SK-N-SH treated with all-trans-retinoic acid at 6 μM for 48 hours (cell line): ENCODE data around the gene EDA.

Experiments used
- CSDC2 ChIP-seq: fragments of 250-450 bp; sonication (Bioruptor Pico); IDR thresholded peaks from 2 replicates; pipeline ENCODE4 v1.5.0; 2020; ENCODE audit warnings: mild to moderate bottlenecking, moderate library complexity
- CSRNP3 ChIP-seq: fragments of 250-450 bp; sonication (Bioruptor Pico); IDR thresholded peaks from 2 replicates; pipeline ENCODE4 v1.5.1; 2021; ENCODE audit warnings: mild to moderate bottlenecking, moderate library complexity
- ISL1 ChIP-seq: fragments of 250-450 bp; sonication (Bioruptor Pico); IDR thresholded peaks from 2 replicates; pipeline ENCODE4 v2.1.2; 2022; ENCODE audit warnings: mild to moderate bottlenecking, moderate library complexity
- OSR1 ChIP-seq: fragments of 250-450 bp; sonication (Bioruptor Pico); IDR thresholded peaks from 2 replicates; pipeline ENCODE4 v1.8.0; 2022; ENCODE audit warnings: moderate library complexity, mild to moderate bottlenecking, inconsistent platforms
- RARB ChIP-seq: fragments of 250-450 bp; sonication (Bioruptor Pico); IDR thresholded peaks from 2 replicates; pipeline ENCODE4 v1.8.0; 2021; ENCODE audit warnings: mild to moderate bottlenecking, moderate library complexity
- SNAI2 ChIP-seq: fragments of 250-450 bp; sonication (Bioruptor Pico); IDR thresholded peaks from 2 replicates; pipeline ENCODE4 v1.5.0; 2020; ENCODE audit warnings: mild to moderate bottlenecking, moderate library complexity
- TOX ChIP-seq: fragments of 250-450 bp; sonication (Bioruptor Pico); IDR thresholded peaks from 2 replicates; pipeline ENCODE4 v1.8.0; 2021; ENCODE audit warnings: mild to moderate bottlenecking, moderate library complexity, borderline replicate concordance
- ZC3H10 ChIP-seq: fragments of 250-450 bp; sonication (Bioruptor Pico); IDR thresholded peaks from 2 replicates; pipeline ENCODE4 v1.5.1; 2021; ENCODE audit warnings: mild to moderate bottlenecking, moderate library complexity
- ZFP30 ChIP-seq: fragments of 450-650 bp; formaldehyde crosslinking; IDR thresholded peaks from 2 replicates; pipeline ENCODE4 v1.5.0; 2022; ENCODE audit warnings: mild to moderate bottlenecking, moderate library complexity
- ZNF70 ChIP-seq: fragments of 450-650 bp; formaldehyde crosslinking; IDR thresholded peaks from 2 replicates; pipeline ENCODE4 v1.5.0; 2020; ENCODE audit warnings: mild to moderate bottlenecking, moderate library complexity
- ZNF8 ChIP-seq: fragments of 450-650 bp; formaldehyde crosslinking; IDR thresholded peaks from 2 replicates; pipeline ENCODE4 v1.5.0; 2020; ENCODE audit warnings: mild to moderate bottlenecking, moderate library complexity
- TF ChIP-seq, protein P1 (sequence below): fragments of 250-450 bp; sonication (Bioruptor Pico); IDR thresholded peaks from 2 replicates; pipeline ENCODE4 v1.8.0; 2020; ENCODE audit warnings: mild to moderate bottlenecking, moderate library complexity, borderline replicate concordance
- TF ChIP-seq, protein P2 (sequence below): fragments of 250-450 bp; sonication (Bioruptor Pico); IDR thresholded peaks from 2 replicates; pipeline ENCODE4 v1.8.0; 2021; ENCODE audit warnings: low read depth, mild to moderate bottlenecking, moderate library complexity, borderline replicate concordance
- TF ChIP-seq, protein P3 (sequence below): fragments of 250-450 bp; sonication (Bioruptor Pico); IDR thresholded peaks from 2 replicates; pipeline ENCODE4 v1.5.1; 2020; ENCODE audit warnings: low read depth, mild to moderate bottlenecking, moderate library complexity

DNA sequence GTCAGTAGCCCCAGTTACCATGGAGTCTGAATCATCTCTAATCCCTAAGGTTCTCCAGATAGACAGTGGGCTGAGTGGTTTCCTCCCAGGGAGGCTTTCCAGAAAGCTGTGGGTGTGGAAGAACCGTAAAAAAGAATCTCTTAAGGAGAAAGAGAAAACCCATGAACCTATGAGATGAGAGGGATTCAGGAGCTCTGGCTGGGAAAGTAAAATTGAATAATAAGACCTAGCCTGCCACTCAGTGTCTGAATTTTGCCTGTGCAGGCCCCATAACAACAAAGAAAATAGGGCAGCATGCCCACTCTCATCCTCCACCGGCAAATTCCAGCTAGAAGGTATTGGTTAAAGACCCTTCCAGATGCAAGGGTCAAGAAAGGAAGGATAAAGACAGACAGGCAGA is 416.9 kb downstream of the EDA start:
- TF ChIP-seq ZFP30 (CRISPR knock-in tag) (no peak), RARB (CRISPR knock-in tag) (no peak), ZNF70 (CRISPR knock-in tag) (no peak), ZNF8 (CRISPR knock-in tag) (no peak), SNAI2 (no peak), CSRNP3 (CRISPR knock-in tag) (no peak), OSR1 (no peak), ZC3H10 (CRISPR knock-in tag) (no peak), TOX (no peak), ISL1 (CRISPR knock-in tag) (no peak), CSDC2 (no peak)
- TF ChIP-seq, protein P1, sequence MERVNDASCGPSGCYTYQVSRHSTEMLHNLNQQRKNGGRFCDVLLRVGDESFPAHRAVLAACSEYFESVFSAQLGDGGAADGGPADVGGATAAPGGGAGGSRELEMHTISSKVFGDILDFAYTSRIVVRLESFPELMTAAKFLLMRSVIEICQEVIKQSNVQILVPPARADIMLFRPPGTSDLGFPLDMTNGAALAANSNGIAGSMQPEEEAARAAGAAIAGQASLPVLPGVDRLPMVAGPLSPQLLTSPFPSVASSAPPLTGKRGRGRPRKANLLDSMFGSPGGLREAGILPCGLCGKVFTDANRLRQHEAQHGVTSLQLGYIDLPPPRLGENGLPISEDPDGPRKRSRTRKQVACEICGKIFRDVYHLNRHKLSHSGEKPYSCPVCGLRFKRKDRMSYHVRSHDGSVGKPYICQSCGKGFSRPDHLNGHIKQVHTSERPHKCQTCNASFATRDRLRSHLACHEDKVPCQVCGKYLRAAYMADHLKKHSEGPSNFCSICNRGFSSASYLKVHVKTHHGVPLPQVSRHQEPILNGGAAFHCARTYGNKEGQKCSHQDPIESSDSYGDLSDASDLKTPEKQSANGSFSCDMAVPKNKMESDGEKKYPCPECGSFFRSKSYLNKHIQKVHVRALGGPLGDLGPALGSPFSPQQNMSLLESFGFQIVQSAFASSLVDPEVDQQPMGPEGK (CRISPR knock-in tag): no peak
- TF ChIP-seq, protein P2, sequence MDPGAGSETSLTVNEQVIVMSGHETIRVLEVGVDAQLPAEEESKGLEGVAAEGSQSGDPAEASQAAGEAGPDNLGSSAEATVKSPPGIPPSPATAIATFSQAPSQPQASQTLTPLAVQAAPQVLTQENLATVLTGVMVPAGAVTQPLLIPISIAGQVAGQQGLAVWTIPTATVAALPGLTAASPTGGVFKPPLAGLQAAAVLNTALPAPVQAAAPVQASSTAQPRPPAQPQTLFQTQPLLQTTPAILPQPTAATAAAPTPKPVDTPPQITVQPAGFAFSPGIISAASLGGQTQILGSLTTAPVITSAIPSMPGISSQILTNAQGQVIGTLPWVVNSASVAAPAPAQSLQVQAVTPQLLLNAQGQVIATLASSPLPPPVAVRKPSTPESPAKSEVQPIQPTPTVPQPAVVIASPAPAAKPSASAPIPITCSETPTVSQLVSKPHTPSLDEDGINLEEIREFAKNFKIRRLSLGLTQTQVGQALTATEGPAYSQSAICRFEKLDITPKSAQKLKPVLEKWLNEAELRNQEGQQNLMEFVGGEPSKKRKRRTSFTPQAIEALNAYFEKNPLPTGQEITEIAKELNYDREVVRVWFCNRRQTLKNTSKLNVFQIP (CRISPR knock-in tag): no peak
- TF ChIP-seq, protein P3, sequence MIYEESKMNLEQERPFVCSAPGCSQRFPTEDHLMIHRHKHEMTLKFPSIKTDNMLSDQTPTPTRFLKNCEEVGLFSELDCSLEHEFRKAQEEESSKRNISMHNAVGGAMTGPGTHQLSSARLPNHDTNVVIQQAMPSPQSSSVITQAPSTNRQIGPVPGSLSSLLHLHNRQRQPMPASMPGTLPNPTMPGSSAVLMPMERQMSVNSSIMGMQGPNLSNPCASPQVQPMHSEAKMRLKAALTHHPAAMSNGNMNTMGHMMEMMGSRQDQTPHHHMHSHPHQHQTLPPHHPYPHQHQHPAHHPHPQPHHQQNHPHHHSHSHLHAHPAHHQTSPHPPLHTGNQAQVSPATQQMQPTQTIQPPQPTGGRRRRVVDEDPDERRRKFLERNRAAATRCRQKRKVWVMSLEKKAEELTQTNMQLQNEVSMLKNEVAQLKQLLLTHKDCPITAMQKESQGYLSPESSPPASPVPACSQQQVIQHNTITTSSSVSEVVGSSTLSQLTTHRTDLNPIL: no peak
